IMR-90 (cell line): ENCODE results near the gene UBE2C. TPM values are rescaled to one million over a fixed set of nuclear protein-coding genes. Genes with fewer than 3 reads are reported as not detected.

Experiments
- ATAC-seq: fragments of 200-7000 bp; cut with Tn5 transposase; 2 replicates; pipeline ENCODE4 v1.9.1; 2020; ENCODE audit warnings: low read depth, mild to moderate bottlenecking, moderate library complexity
- BruUV-seq: library from RNA; stranded (reverse); fragments of 400-500 nt; replicated peaks from 2 replicates; lab custom pipeline; 2021; lab: Mats Ljungman, UMichigan
- CTCF ChIA-PET: fragments of 300-600 bp; formaldehyde crosslinking; extraction: SDS; loops from one replicate; lab custom pipeline; 2021; ENCODE audit warnings: antibody characterized with exemption; lab: Yijun Ruan, JAX
- POLR2A ChIA-PET: fragments of 300-600 bp; sonication (Branson Sonifier 250); formaldehyde crosslinking; loops from one replicate; lab custom pipeline; 2022; ENCODE audit warnings: antibody characterized with exemption; ENCODE audit not compliant: unreplicated experiment; lab: Charles Lee
- DNase-seq: peaks from one replicate; pipeline ENCODE4 v3.0.0; 2013
- H2AFZ ChIP-seq: replicated peaks from 2 replicates; pipeline ENCODE3; 2013; ENCODE audit warnings: low read length, mild to moderate bottlenecking; ENCODE audit not compliant: poor library complexity
- H2AK5ac ChIP-seq: 2 replicates; pipeline ENCODE4 v1.6.1; 2013; ENCODE audit warnings: low read depth, low read length, inconsistent platforms
- H2AK9ac ChIP-seq: replicated peaks from 2 replicates; pipeline ENCODE3; 2013; ENCODE audit warnings: mild to moderate bottlenecking, low read depth, low read length, moderate library complexity; ENCODE audit not compliant: poor library complexity
- H2BK120ac ChIP-seq: 2 replicates; pipeline ENCODE4 v1.6.1; 2013; ENCODE audit warnings: low read depth, low read length, inconsistent platforms
- H2BK15ac ChIP-seq: 3 replicates; pipeline ENCODE4 v1.6.1; 2013; ENCODE audit warnings: low read depth, low read length, inconsistent platforms
- H2BK20ac ChIP-seq: 2 replicates; pipeline ENCODE4 v1.6.1; 2013; ENCODE audit warnings: low read depth, mild to moderate bottlenecking, inconsistent platforms, low read length, moderate library complexity
- H2BK5ac ChIP-seq: 2 replicates; pipeline ENCODE4 v1.6.1; 2013; ENCODE audit warnings: mild to moderate bottlenecking, low read depth, low read length, inconsistent platforms; ENCODE audit not compliant: poor library complexity, severe bottlenecking
- H3K14ac ChIP-seq: replicated peaks from 2 replicates; pipeline ENCODE4 v1.6.1; 2013; ENCODE audit warnings: low read depth, low read length, inconsistent platforms
- H3K18ac ChIP-seq: 2 replicates; pipeline ENCODE4 v1.6.1; 2013; ENCODE audit warnings: low read depth, low read length, control low read depth
- H3K23ac ChIP-seq: 2 replicates; pipeline ENCODE4 v1.6.1; 2013; ENCODE audit warnings: low read depth, low read length, inconsistent platforms
- H3K27ac ChIP-seq: 2 replicates; pipeline ENCODE4 v1.5.1; 2013; ENCODE audit warnings: mild to moderate bottlenecking, control low read depth, low read length; ENCODE audit not compliant: insufficient read depth
- H3K27me3 ChIP-seq: 2 replicates; pipeline ENCODE4 v1.6.1; 2013; ENCODE audit warnings: low read length; ENCODE audit not compliant: control insufficient read depth, insufficient read depth
- H3K36me3 ChIP-seq: 2 replicates; pipeline ENCODE4 v1.6.1; 2013; ENCODE audit warnings: low read length, mixed read lengths; ENCODE audit not compliant: control insufficient read depth, insufficient read depth
- H3K4ac ChIP-seq: 2 replicates; pipeline ENCODE4 v1.6.1; 2013; ENCODE audit warnings: low read depth, low read length, inconsistent platforms
- H3K4me1 ChIP-seq: 2 replicates; pipeline ENCODE4 v1.6.1; 2013; ENCODE audit warnings: low read length, mixed read lengths; ENCODE audit not compliant: control insufficient read depth, insufficient read depth
- H3K4me2 ChIP-seq: 2 replicates; pipeline ENCODE4 v1.6.1; 2013; ENCODE audit warnings: low read depth, mild to moderate bottlenecking, control low read depth, low read length, moderate library complexity
- H3K4me3 ChIP-seq: 2 replicates; pipeline ENCODE4 v1.5.1; 2013; ENCODE audit warnings: low read depth, mild to moderate bottlenecking, control low read depth, low read length, moderate library complexity; ENCODE audit not compliant: insufficient read depth
- H3K56ac ChIP-seq: 2 replicates; pipeline ENCODE4 v1.6.1; 2013; ENCODE audit warnings: low read length, inconsistent platforms; ENCODE audit not compliant: insufficient read depth; ENCODE audit errors: extremely low read depth
- H3K79me1 ChIP-seq, 2 experiments: 2 replicates each; pipeline ENCODE4 v1.6.1; 2013; ENCODE audit warnings: low read length in 2 of 2, inconsistent platforms in 1 of 2, low read depth in 1 of 2
- H3K9ac ChIP-seq: 2 replicates; pipeline ENCODE4 v1.6.1; 2013; ENCODE audit warnings: low read depth, low read length, control low read depth
- H3K9me1 ChIP-seq: 2 replicates; pipeline ENCODE4 v1.6.1; 2013; ENCODE audit warnings: low read length, inconsistent platforms; ENCODE audit not compliant: insufficient read depth
- H3K9me3 ChIP-seq: 2 replicates; pipeline ENCODE4 v1.6.1; 2013; ENCODE audit warnings: low read length; ENCODE audit not compliant: control insufficient read depth, insufficient read depth
- H4K20me1 ChIP-seq: 2 replicates; pipeline ENCODE4 v1.6.1; 2013; ENCODE audit warnings: low read length, inconsistent platforms; ENCODE audit not compliant: insufficient read depth
- H4K5ac ChIP-seq: 2 replicates; pipeline ENCODE4 v1.6.1; 2013; ENCODE audit warnings: mild to moderate bottlenecking, low read depth, low read length, control low read depth
- H4K8ac ChIP-seq, 2 experiments: 2 replicates each; pipeline ENCODE4 v1.6.1; 2013; ENCODE audit warnings: low read depth in 2 of 2, low read length in 2 of 2, control low read depth in 1 of 2, inconsistent platforms in 1 of 2
- H4K91ac ChIP-seq: 2 replicates; pipeline ENCODE4 v1.6.1; 2013; ENCODE audit warnings: low read depth, low read length, inconsistent platforms; ENCODE audit not compliant: insufficient read depth
- MAFK ChIP-seq: IDR thresholded peaks from 2 replicates; pipeline ENCODE4 v1.6.1; 2012; ENCODE audit warnings: low read depth, low read length, improper control_type of control experiment
- MAZ ChIP-seq: IDR thresholded peaks from 2 replicates; pipeline ENCODE4 v1.6.1; 2012; ENCODE audit warnings: low read depth, mild to moderate bottlenecking, low read length, improper control_type of control experiment, moderate library complexity, borderline replicate concordance
- MXI1 ChIP-seq: IDR thresholded peaks from 2 replicates; pipeline ENCODE4 v1.6.1; 2012; ENCODE audit warnings: low read depth, mild to moderate bottlenecking, low read length, moderate library complexity, borderline replicate concordance
- POLR2A ChIP-seq: IDR thresholded peaks from 2 replicates; pipeline ENCODE4 v1.6.1; 2012; ENCODE audit warnings: mild to moderate bottlenecking, low read depth, low read length
- RFX5 ChIP-seq: IDR thresholded peaks from 2 replicates; pipeline ENCODE4 v1.8.0; 2012; ENCODE audit warnings: low read depth, mild to moderate bottlenecking, low read length, moderate library complexity
- SMC3 ChIP-seq: fragments of 150-350 bp; IDR thresholded peaks from 2 replicates; pipeline ENCODE4 v1.6.1; 2016; ENCODE audit warnings: low read depth, mild to moderate bottlenecking, antibody characterized with exemption, low read length, moderate library complexity
- WGBS, 2 experiments: methylation state at CpG; one replicate each; pipeline versions ENCODE4 v1.1.5 to v1.1.7; 2013; ENCODE audit warnings: missing lambda C conversion rate in 2 of 2; ENCODE audit not compliant: insufficient read length in 1 of 2; ENCODE audit errors: extremely low coverage in 2 of 2; 5-methylcytosine and 5-hydroxymethylcytosine counted together
- dilution Hi-C: fragments of 300-500 bp; cut with HindIII; formaldehyde crosslinking; loops from one replicate; pipeline ENCODE4 v1.14.3; 2018; ENCODE audit warnings: low sequenced_read_pairs; ENCODE audit not compliant: unreplicated experiment
- in situ Hi-C: fragments of 300-500 bp; cut with MboI; formaldehyde crosslinking; loops from 3 replicates; pipeline ENCODE4 v1.14.3; 2019; ENCODE audit warnings: low sequenced_read_pairs, inconsistent platforms, mixed read lengths
- intact Hi-C: fragments of 100-400 bp; cut with micrococcal nuclease; formaldehyde crosslinking; loops from 2 replicates; pipeline ENCODE4 v1.10.0; 2022
- polyA plus RNA-seq, 3 experiments: library from polyadenylated mRNA; depleted of rRNA; stranded (reverse); fragments of >200 nt; gene quantifications; 2 replicates each; pipeline ENCODE4 v1.2.3, GENCODE V29; 2012; ENCODE audit warnings: low replicate concordance in 1 of 3
- total RNA-seq: library from RNA; depleted of rRNA; stranded (reverse); fragments of >200 nt; gene quantifications from 2 replicates; pipeline ENCODE4 v1.2.3, GENCODE V29; 2012
- TF ChIP-seq, protein P1 (sequence below): conservative IDR thresholded peaks from 2 replicates; pipeline ENCODE4 v1.5.1; 2012; ENCODE audit warnings: mild to moderate bottlenecking, low read depth, low read length, improper control_type of control experiment

UBE2C gene
- total and polyA plus RNA-seq, 2 of the 4 experiments (the other 2 are of a cell fraction), result 43.4 to 120 TPM

DNA sequence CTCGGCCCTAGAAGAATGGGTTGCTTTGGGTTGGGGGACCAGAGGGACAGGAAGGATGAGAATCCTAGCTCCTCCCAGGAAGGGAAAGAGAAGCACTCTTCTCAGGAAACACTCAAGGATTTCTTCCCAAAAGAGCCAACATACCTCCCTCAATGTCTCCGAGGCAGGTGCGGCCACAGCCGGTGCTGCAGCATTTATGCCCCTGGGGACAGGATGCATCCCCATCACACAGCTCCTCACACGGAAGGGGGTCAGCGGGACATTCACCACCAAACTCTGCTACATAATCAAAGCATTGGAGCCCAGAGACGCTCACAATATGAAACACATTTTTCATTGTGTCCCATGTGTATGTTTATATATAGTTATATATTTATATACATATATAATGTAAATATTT lies 35.5 kb upstream of the UBE2C start:
- Histone ChIP-seq H4K20me1 (peaks cover 11% of the 10 kb centered on the region), H2BK120ac (0 out of 2 replicates have a peak overlapping the region, but pooled peaks have one; percentile 26), H4K91ac (no peak overlapping the region; the same call in 1 of the 2 replicates), H2AFZ (no peak overlapping the region), H2AK5ac (peak overlapping the region; percentile 48; the same call in 1 of the 2 replicates), H3K9me3 (no peaks in the 10 kb centered on the region), H3K9ac (no peak overlapping the region), H3K4ac (no peak overlapping the region), H3K14ac (no peak overlapping the region), H3K27me3 (peaks cover 16% of the 10 kb centered on the region), H3K36me3 (no peaks in the 10 kb centered on the region), H3K18ac (peak overlapping the region; percentile 36; the same call in 1 of the 2 replicates), H2BK20ac (peak overlapping the region; percentile 21; the same call in 1 of the 2 replicates), H4K5ac (no peak overlapping the region; the same call in 1 of the 2 replicates), H3K23ac (no peak overlapping the region), H3K27ac (no peak overlapping the region), H3K9me1 (peaks cover 25% of the 10 kb centered on the region), H3K4me2 (no peak overlapping the region), H2AK9ac (no peak overlapping the region), H3K56ac (no peak overlapping the region), H2BK15ac (no peak overlapping the region; the same call in 2 of the 3 replicates), H2BK5ac (no peak overlapping the region), H3K4me3 (no peak overlapping the region), H4K8ac (no peak overlapping the region), H3K4me1 (peaks cover 30% of the 10 kb centered on the region), H3K79me1 (no peaks in the 10 kb centered on the region)
- DNase-seq (no peak), ATAC-seq (no peak)
- BruUV-seq, result no TSS peak
- in situ Hi-C loops (loop anchor here (25.0 kb wide), 3 partner anchors 740 to 1840 kb away; partner anchors contain the start of gene TTPAL), intact Hi-C loops (loop anchor here (5.0 to 10.0 kb wide), 6 partner anchors 308 to 1082 kb away; partner anchors contain the start of genes NCOA5, STK4 and TOMM34), dilution Hi-C loops (no loop called here)
- no peak for TF ChIP-seq MXI1
- no peak for TF ChIP-seq RFX5
- TF ChIP-seq MAZ, result no peak
- TF ChIP-seq SMC3, result no peak
- TF ChIP-seq MAFK, result no peak
- TF ChIP-seq, protein P1, sequence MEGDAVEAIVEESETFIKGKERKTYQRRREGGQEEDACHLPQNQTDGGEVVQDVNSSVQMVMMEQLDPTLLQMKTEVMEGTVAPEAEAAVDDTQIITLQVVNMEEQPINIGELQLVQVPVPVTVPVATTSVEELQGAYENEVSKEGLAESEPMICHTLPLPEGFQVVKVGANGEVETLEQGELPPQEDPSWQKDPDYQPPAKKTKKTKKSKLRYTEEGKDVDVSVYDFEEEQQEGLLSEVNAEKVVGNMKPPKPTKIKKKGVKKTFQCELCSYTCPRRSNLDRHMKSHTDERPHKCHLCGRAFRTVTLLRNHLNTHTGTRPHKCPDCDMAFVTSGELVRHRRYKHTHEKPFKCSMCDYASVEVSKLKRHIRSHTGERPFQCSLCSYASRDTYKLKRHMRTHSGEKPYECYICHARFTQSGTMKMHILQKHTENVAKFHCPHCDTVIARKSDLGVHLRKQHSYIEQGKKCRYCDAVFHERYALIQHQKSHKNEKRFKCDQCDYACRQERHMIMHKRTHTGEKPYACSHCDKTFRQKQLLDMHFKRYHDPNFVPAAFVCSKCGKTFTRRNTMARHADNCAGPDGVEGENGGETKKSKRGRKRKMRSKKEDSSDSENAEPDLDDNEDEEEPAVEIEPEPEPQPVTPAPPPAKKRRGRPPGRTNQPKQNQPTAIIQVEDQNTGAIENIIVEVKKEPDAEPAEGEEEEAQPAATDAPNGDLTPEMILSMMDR, result no peak
- TF ChIP-seq POLR2A, result no peak
- WGBS, 2 experiments, result 92% methylated on average over 2 of the region's 7 CpGs; no CpG with 5 or more reads in 1 of the 2 experiments
- ChIA-PET POLR2A (no interaction called here), CTCF (interaction anchor here (0.7 kb wide), 1 partner anchor 202 kb away, joined by 3 read pairs; no protein-coding TSS in a partner anchor)
